OCI-LY7 (cell line): ENCODE measurements around the gene DERA. TPM values are rescaled to one million over a fixed set of nuclear protein-coding genes. Genes with fewer than 3 reads are reported as not detected.

Experiments
- BruUV-seq: library from RNA; stranded (reverse); fragments of 400-500 nt; replicated peaks from 2 replicates; lab custom pipeline; 2021; lab: Mats Ljungman, UMichigan
- CTCF ChIA-PET: fragments of 300-600 bp; sonication (Branson Sonifier 250); formaldehyde crosslinking; loops from one replicate; lab custom pipeline; 2022; ENCODE audit warnings: antibody characterized with exemption; ENCODE audit not compliant: unreplicated experiment; lab: Charles Lee
- POLR2A ChIA-PET: fragments of 300-600 bp; sonication (Branson Sonifier 250); formaldehyde crosslinking; loops from one replicate; lab custom pipeline; 2022; ENCODE audit warnings: antibody characterized with exemption; lab: Charles Lee
- DNase-seq: peaks from one replicate; pipeline ENCODE4 v3.0.0-alpha.2; 2015; ENCODE audit warnings: low spot score
- H2AFZ ChIP-seq: fragments of 200-600 bp; sonication (generic), shearing (Covaris generic); 2 replicates; pipeline ENCODE4 v1.6.1; 2014; ENCODE audit warnings: mild to moderate bottlenecking, antibody characterized with exemption, low read length, moderate library complexity
- H3K27ac ChIP-seq: fragments of 200-600 bp; sonication (generic); 2 replicates; pipeline ENCODE4 v1.5.1; 2014; ENCODE audit warnings: mixed run types, low read depth, mild to moderate bottlenecking, moderate library complexity, low read length, inconsistent platforms; ENCODE audit not compliant: poor library complexity, severe bottlenecking
- H3K36me3 ChIP-seq: fragments of 200-600 bp; sonication (generic); 2 replicates; pipeline ENCODE4 v1.6.1; 2014; ENCODE audit warnings: mild to moderate bottlenecking, antibody characterized with exemption, low read length, moderate library complexity, mixed read lengths; ENCODE audit not compliant: insufficient read depth
- H3K4me1 ChIP-seq: fragments of 200-600 bp; sonication (generic); 2 replicates; pipeline ENCODE4 v1.5.1; 2014; ENCODE audit warnings: mild to moderate bottlenecking, low read length; ENCODE audit not compliant: insufficient read depth, poor library complexity, severe bottlenecking
- H3K4me2 ChIP-seq: fragments of 200-600 bp; sonication (generic); 2 replicates; pipeline ENCODE4 v1.6.1; 2014; ENCODE audit warnings: mild to moderate bottlenecking, low read length
- H3K4me3 ChIP-seq: fragments of 200-600 bp; sonication (generic); 2 replicates; pipeline ENCODE4 v1.5.1; 2014; ENCODE audit warnings: mild to moderate bottlenecking, low read depth, low read length; ENCODE audit not compliant: poor library complexity, severe bottlenecking
- H3K79me2 ChIP-seq: fragments of 200-600 bp; sonication (generic); 2 replicates; pipeline ENCODE4 v1.6.1; 2016; ENCODE audit warnings: low read depth, mild to moderate bottlenecking, low read length, moderate library complexity, mixed read lengths; ENCODE audit not compliant: insufficient read depth
- H3K9me2 ChIP-seq: fragments of 200-600 bp; sonication (generic); 2 replicates; pipeline ENCODE4 v1.6.1; 2016; ENCODE audit warnings: mild to moderate bottlenecking, low read length, mixed read lengths; ENCODE audit not compliant: insufficient read depth
- H3K9me3 ChIP-seq: fragments of 200-600 bp; sonication (generic); 2 replicates; pipeline ENCODE4 v1.6.1; 2014; ENCODE audit warnings: mild to moderate bottlenecking, mixed run types, low read length, mixed read lengths
- H4K20me1 ChIP-seq: fragments of 200-600 bp; sonication (generic); 2 replicates; pipeline ENCODE4 v1.6.1; 2014; ENCODE audit warnings: mild to moderate bottlenecking, antibody characterized with exemption, low read length, moderate library complexity, mixed read lengths; ENCODE audit not compliant: insufficient read depth
- EZH2phosphoT487 ChIP-seq: fragments of 200-600 bp; sonication (generic); IDR thresholded peaks from 2 replicates; pipeline ENCODE4 v1.6.1; 2018; ENCODE audit warnings: low read depth, borderline replicate concordance, mild to moderate bottlenecking, mixed run types, antibody characterized with exemption, low read length, moderate library complexity, mixed read lengths
- intact Hi-C: fragments of 100-400 bp; cut with micrococcal nuclease; formaldehyde crosslinking; loops from one replicate; pipeline ENCODE4 v1.10.0; 2022; ENCODE audit not compliant: unreplicated experiment
- total RNA-seq, 2 experiments: library from RNA; depleted of rRNA in 1 of 2; stranded (reverse); fragments of >200 nt in 1 of 2; shearing (Covaris generic) in 1 of 2; gene quantifications; 2 replicates each; pipeline ENCODE4 v1.2.3, GENCODE V29; 2014 to 2022
- TF ChIP-seq, protein P1 (sequence below): fragments of 200-600 bp; sonication (generic); conservative IDR thresholded peaks from 2 replicates; pipeline ENCODE4 v1.5.1; 2014; ENCODE audit warnings: mild to moderate bottlenecking, antibody characterized with exemption, low read length, moderate library complexity, mixed read lengths

Gene DERA
- total RNA-seq, 2 experiments from 2014 or later = 68.6 to 87.2 TPM

DNA sequence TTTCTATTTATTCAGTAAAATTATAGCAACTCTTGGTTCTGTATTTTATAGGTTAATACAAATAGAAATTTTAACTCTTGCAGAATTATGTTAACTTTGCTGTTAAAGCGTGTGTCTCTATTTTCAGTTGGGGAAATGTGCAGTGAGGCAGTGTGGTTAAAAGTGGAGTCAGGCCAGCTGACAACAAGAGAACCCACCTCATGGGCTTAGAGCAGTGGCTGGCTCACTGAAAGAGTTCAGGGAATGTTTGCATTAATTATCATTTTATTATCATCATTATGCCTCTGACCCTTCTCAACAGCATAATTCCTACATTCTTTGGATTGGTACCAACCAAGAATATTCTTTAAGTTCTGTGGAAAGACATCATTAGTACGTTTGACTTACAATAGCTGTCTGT, 163.8 kb downstream of the DERA start:
- Histone ChIP-seq H3K4me3 (no peak overlapping the region), H3K79me2 (no peaks in the 10 kb centered on the region), H2AFZ (no peak overlapping the region), H3K27ac (no peak overlapping the region), H3K9me3 (no peaks in the 10 kb centered on the region), H3K4me2 (no peak overlapping the region), H3K36me3 (no peaks in the 10 kb centered on the region), H4K20me1 (no peaks in the 10 kb centered on the region), H3K9me2 (no peaks in the 10 kb centered on the region), H3K4me1 (no peaks in the 10 kb centered on the region)
- ChIA-PET CTCF (no interaction called here), POLR2A (no interaction called here)
- DNase-seq = no peak
- BruUV-seq = no TSS peak
- intact Hi-C loops = no loop called here
- no peak for TF ChIP-seq EZH2phosphoT487
- TF ChIP-seq, protein P1, sequence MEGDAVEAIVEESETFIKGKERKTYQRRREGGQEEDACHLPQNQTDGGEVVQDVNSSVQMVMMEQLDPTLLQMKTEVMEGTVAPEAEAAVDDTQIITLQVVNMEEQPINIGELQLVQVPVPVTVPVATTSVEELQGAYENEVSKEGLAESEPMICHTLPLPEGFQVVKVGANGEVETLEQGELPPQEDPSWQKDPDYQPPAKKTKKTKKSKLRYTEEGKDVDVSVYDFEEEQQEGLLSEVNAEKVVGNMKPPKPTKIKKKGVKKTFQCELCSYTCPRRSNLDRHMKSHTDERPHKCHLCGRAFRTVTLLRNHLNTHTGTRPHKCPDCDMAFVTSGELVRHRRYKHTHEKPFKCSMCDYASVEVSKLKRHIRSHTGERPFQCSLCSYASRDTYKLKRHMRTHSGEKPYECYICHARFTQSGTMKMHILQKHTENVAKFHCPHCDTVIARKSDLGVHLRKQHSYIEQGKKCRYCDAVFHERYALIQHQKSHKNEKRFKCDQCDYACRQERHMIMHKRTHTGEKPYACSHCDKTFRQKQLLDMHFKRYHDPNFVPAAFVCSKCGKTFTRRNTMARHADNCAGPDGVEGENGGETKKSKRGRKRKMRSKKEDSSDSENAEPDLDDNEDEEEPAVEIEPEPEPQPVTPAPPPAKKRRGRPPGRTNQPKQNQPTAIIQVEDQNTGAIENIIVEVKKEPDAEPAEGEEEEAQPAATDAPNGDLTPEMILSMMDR = no peak

- H3K36me3 ChIP-seq = no peaks in the 10 kb centered on the region
Measured at GRCh38 chr12:16075887-16076286, 164.8 kb downstream of the DERA start.

DNA sequence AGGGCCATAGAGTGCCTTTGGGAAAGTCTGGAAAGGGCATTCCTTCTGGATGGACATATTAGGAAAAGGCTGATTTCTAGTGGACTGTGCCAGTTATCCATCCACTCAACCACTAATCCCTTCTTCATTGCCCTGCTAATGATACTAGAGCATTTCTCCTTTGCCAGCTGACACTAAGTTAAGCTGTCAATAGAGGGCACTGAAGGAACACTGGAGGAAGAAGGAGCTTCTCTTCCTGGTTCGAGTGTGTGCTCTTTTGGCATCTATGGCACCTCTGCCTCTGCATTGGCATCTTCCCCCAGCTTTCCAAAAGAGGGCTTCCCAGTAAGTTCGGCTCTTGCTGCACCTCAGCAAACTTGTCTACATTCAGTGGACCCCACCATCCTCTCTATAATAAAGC, 165.4 kb downstream of the DERA start:
- DNase-seq = peak; percentile 55
- Histone ChIP-seq H3K36me3 (no peaks in the 10 kb centered on the region), H3K27ac (no peak overlapping the region), H4K20me1 (no peaks in the 10 kb centered on the region), H3K4me1 (no peaks in the 10 kb centered on the region), H2AFZ (peak overlapping the region; percentile 67), H3K79me2 (no peaks in the 10 kb centered on the region), H3K9me3 (no peaks in the 10 kb centered on the region), H3K4me2 (no peak overlapping the region), H3K9me2 (no peaks in the 10 kb centered on the region), H3K4me3 (no peak overlapping the region)
- TF ChIP-seq, protein P1 = peak; percentile 71
- TF ChIP-seq EZH2phosphoT487 = no peak
- BruUV-seq = no TSS peak
- CTCF ChIA-PET = no interaction called here
- intact Hi-C loops = loop anchor here (2.0 kb wide), 1 partner anchor 284 kb away; no protein-coding TSS in a partner anchor
- POLR2A ChIA-PET = interaction anchor here (0.9 kb wide), 1 partner anchor 26 kb away, joined by 3 read pairs; no protein-coding TSS in a partner anchor

More at GRCh38 chr12:16075887-16076286, 164.8 kb downstream of the DERA start:
- TF ChIP-seq, protein P1 = no peak
- TF ChIP-seq EZH2phosphoT487 = no peak
- Histone ChIP-seq H4K20me1 (no peaks in the 10 kb centered on the region), H3K27ac (no peak overlapping the region), H3K9me2 (no peaks in the 10 kb centered on the region), H3K4me2 (no peak overlapping the region), H2AFZ (no peak overlapping the region), H3K4me1 (no peaks in the 10 kb centered on the region), H3K9me3 (no peaks in the 10 kb centered on the region), H3K4me3 (no peak overlapping the region), H3K79me2 (no peaks in the 10 kb centered on the region)
- no TSS peak for BruUV-seq
- intact Hi-C loops = loop anchor here (2.0 kb wide), 1 partner anchor 285 kb away; no protein-coding TSS in a partner anchor
- POLR2A ChIA-PET = no interaction called here
- no peak for DNase-seq
- CTCF ChIA-PET = no interaction called here
